HG03571 (cell line): ENCODE results near the gene SNRPA.
"Not testable (repeated sequence)": the region's sequence is repeated elsewhere in the genome, so short reads cannot be mapped to it uniquely, and the experiment has no call there.

Experiments used
- ATAC-seq: cut with Tn5 transposase; IDR thresholded peaks from one replicate; pipeline ENCODE4 v1.9.1; 2021; ENCODE audit not compliant: unreplicated experiment

The SNRPA gene

DNA sequence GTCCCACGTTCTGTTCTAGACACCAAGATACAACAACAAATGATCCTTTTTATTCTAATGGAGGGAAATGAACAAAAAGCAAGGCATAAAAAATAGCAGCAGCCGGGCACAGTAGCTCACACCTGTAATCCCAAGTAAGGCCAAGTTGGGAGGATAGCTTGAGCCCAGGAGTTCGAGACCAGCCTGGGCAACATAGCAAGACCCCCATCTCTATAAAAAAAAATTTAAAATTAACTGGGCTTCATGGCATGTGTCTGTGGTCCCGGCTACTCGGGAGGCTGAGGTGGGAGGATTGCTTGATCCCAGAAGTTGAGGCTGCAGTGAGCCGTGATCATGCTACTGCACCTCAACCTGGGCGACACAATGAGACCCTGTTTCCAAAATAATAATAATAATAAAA, 25.4 kb downstream of the SNRPA start:
- ATAC-seq = no peak

GRCh38 chr19:40776932-40777644, 26.1 kb downstream of the SNRPA start:
- peak; percentile 55 for ATAC-seq

DNA sequence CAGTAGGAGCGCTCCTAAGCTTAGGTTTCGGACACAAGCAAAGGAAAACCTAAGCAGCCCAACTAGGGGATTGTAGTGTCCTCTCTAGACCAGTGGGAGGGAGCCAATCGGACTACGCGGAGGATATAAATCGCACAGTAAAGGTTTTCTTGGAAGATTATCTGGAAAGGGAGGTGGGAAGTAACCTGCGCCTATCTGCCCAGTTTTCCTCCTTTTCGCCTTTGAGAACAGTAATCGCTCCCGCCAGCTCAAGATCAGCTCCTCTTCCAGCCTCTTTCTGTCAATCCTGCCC, 26.6 kb downstream of the SNRPA start:
- no peak for ATAC-seq

DNA sequence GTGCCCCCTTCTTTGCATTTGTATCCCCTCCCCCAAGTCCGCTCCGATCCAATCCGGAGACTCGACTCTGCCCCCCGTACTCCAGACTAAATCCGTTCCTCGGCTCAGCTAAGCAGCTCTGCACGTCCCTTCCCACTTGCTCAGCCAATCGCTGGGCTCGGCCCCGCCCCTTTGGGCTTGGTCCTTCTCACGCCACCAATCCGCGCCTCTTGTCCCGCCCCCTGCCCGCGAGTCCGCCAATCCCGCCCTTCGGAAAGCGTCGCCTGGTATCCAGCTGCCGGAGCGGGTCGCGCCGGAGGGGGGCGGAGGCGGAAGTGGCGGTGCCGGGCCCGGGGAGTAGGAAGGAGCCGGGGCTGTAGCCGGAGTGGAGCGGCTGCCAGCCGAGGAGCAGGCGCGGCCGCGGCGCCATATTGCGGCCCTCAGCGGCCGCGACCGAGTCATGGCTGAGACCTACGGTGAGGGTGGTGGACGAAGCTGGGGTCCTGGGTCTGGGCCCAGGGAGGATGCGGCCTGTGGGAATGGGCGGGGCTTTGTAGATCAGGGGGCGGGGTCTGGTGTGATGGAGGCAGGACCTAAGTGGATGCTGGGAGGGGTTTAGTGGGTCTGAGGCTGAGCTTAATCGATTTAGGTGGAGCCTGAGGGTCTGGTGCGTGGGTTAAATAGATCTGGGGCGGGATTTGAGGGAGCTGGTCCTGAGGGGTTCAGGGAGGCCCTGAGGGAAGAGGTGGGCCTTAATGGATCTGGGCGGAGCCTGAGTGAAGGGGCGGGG, 27.1 kb downstream of the SNRPA start, which contains the start of gene RAB4B:
TSS of gene RAB4B (plus strand) at position 311 of the 769 bp plus-strand sequence. CDS start at position 440, 129 bp downstream.
- peak; percentile 49 for ATAC-seq

DNA sequence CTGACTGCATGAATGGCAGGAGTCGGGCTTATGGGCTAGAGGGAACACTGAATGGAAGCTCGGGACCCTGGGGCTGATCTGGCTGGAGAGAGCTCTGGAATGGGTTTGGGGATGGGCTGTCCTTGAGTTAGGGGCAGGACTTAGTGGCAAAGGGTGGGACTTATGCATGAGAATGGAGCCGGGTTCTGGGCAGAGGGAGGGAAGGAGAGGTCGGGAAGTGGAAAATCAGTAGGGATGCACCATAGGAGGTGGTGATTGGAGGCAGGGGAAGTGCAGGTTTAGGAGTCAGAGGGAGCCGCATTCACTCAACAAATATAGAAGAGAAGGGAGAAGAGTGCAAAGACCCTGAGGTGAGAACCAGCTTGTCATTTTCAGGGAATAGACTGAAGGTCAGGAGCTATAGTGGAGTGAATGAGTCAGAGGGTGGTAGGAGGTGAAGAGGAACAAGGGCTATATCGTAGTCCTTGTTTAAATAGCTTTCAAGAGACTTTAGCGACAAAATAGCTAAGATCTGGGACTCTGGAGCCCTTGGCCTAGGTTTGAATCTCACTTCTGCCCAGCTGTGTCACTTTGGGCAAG, 27.8 kb downstream of the SNRPA start:
- no peak for ATAC-seq

DNA sequence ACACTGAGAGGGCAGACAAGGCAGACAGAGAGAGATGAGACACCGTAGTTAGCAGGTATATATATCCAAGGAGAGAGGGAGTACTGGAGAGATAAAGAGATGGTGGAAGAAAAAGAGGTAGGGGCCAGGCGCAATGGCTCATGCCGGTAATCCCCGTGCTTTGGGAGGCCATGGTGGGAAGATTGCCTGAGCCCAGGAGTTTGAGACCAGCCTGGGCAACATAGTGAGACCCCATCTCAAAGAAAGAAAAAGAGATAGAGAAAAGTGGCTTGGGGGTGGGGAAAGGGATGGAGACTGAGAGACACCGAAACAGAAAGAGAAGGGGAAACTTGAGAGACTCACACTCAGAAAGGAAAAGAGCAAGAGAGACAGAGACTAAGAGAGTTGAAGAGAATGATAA, 29.6 kb downstream of the SNRPA start:
- no peak for ATAC-seq

DNA sequence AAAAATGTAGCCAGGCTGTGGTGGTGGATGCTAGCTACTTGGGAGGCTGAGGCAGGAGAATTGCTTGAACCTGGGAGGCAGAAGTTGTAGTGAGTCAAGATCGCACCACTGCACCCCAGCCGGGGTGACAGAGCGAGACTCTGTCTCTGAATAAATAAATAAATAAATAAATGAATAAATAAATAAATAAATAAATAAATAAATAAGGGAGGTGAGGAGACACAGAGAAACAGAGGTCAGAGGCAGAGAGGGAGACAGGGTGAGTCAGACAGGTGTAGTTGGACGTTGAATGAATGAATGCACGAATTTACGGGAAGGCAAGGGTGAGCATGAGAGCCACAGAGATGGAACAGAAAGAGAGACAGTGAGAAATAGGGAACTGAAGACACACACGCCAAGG, 30.1 kb downstream of the SNRPA start:
- ATAC-seq = no peak

- ATAC-seq = no peak
Observed at GRCh38 chr19:40783711-40784110, 32.7 kb downstream of the SNRPA start.

DNA sequence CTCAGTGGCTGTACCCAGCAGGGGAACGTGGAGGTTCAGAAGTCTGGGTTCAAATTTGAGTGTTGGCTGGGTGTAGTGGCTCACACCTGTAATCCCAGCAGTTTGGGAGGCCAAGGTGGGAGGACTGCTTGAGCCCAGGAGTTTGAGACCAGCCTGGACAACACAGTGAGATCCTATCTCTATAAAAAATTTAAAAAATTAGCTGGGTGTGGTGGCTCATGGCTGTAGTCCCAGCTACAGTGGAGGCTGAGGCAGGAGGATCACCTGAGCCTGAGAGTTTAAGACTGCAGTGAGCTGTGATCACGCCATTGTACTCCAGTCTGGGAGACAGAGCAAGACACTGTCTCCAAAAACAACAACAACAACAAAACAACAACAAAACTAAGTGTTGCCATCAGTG, 33.1 kb downstream of the SNRPA start:
- ATAC-seq = not testable (repeated sequence)

- ATAC-seq = no peak
Observed at GRCh38 chr19:40785526-40785925, 34.5 kb downstream of the SNRPA start.

GRCh38 chr19:40786060-40787037, 35.3 kb downstream of the SNRPA start:
- no peak for ATAC-seq

DNA sequence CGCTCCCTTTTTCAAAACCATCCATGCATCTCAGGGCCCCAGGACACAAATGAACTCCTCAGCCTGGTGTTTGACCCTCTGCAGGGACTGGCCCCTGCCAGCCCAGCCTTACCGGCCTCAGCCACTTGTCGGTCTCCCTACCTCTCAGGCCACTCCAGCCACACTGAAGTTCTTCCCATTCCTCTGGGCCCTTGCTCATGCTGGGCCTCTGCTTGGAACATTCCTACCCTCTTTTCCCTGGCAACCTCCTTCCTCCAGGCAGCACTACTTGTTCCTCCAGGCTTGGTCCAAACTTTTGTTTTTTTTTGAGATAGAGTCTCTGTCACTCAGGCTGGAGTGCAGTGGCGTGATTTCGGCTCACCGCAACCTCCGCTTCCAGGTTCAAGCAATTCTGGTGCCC, 40.3 kb downstream of the SNRPA start:
- no peak for ATAC-seq

DNA sequence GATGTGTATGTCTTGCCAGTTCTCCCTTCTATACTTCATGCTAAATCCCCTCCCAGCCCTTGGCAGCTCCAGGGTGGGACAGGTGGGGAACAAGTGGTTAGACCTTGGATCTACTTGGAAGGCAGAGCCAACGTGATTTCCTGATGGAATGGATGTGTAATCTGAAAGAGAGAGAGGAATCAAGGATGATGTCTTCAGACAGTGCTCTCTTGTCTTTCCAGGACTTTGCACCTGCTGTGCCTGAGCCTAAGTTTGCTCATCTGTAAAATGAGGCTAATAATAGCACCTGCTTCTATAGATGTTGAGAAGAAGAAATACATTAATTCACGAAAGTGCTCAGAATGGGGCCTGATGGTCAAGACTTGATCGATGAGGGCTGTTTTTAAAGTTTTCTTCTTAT, 41.0 kb downstream of the SNRPA start:
- no peak for ATAC-seq

DNA sequence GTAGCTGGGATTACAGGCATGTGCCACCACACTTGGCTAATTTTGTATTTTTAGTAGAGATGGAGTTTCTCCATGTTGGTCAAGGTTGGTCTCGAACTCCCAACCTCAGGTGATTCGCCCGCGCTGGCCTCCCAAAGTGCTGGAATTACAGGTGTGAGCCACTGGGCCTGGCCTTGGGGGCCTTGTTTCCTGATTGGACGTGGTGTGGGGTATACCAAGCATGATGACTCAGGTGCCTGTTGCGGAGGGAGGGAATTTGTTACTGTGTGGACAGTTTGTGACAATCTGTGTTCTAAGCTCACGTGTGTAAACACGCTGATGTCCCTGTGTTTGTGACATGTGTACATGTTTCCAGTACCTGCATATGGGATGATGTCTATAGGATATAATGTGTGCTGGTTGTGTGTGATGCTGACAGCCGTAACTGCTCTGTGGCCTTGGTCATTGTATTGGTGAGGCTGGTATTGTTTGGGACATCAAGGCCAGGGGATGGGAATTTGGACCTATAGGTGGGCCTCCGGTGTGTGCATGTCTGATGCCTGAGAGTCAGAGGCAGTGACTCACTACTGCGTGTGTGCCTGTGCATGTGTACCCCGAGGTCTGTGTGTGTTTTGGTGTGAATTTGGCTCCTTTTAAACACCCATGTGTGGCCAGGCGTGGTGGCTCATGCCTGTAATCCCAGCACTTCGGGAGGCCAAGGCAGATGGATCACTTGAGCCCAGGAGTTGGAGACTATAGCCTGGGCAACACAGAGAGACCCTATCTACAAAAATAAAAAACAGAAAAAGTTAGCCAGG, 46.4 kb downstream of the SNRPA start:
- ATAC-seq = no peak

- ATAC-seq = no peak
Observed at GRCh38 chr19:40797963-40798682, 47.1 kb downstream of the SNRPA start.

DNA sequence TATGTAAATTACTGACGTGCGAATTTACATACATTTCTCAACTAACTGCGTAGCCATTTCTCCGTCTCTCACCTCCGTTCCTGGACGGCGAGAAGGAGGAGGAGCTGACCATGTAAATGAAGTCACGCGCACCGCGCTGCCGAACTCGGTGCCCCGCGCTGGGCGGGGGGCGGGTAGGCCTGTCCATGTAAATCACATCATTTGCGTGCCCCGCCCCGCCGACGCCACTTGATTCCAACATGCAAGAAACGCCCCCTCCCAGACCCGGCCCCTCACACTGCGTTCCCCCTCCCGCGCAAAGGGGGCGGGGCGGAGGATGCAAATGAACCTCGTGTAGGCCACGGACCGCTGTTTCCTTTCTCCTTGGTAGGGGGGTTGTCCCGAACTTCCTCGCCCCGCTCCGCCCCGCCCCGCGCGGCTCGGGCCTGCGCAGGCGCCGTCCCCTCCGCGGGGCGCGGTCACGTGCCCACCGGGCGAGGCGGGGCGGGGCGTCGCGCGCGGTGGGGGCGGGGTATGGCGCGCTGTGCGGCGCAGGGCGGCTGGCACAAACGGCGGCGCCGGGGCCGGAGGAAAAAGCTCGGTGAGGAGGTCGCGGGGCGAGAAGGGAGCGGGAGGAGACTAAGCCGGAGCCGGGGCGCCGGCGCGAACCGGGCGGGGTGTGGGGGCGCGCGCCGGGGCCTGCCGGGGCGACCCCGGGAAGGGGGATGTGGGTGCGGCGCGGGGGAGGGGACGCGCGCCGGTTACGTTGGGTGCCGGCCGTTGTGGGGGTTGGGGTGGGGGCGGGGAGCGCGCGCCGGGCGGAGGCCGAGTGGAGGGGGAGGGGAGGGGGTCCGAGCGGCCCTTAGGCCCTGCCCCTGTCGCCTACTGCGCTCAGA, 47.9 kb downstream of the SNRPA start, which contains the start of gene EGLN2:
TSS of gene EGLN2 (plus strand) at position 509 of the 875 bp plus-strand sequence. CDS start 1,382 bp downstream, outside the sequence.
- ATAC-seq = peak; percentile 68

GRCh38 chr19:40799558-40800338, 48.7 kb downstream of the SNRPA start:
- no peak for ATAC-seq
